CD1c-positive myeloid dendritic cell (primary cell): ENCODE results near the gene KLHL35.

Experiments
- DNase-seq: peaks from one replicate; pipeline ENCODE4 v3.0.0-alpha.2; 2016; ENCODE audit errors: extremely low spot score

Gene KLHL35

DNA sequence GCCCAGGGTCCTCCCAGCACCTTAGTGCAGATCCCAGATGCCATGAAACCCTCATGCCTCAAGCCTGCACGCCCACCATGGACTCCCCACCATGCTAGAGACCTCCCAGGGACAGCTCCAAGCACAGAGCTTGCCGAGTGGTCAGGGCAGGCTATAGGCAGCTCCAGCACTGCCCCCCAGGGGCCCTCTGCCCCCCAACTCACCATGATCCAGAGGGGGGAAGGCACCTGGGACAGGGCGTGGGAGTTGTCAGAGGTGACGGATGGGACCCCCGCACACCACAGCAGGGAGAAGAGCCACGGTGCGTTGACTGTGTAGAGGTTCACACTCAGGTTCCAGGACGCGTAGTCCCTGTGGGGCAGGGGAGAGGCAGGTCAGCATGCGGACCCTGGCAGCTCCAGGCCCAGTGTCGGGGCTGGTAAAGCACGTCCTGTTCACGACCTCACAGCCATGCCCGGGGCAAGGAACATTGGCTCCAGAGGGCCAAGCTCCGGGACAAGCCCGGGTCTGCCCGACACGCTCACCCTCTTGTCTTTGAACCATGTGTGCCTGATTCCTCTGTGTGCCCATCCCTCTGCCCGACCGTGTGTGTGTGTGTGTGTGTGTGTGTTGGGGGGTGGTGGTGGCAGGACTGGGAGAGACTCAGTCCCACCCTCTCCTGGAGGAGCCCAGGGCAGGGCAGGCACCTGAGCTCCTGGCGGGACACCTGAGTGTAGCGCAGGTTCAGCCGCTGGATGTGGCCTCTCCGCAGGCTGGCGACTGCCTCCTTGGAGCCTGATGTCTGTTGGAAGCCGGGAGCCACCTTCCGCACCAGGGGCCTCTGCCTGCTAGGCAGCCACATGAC, 8.2 kb upstream of the KLHL35 start:
- no peak for DNase-seq

DNA sequence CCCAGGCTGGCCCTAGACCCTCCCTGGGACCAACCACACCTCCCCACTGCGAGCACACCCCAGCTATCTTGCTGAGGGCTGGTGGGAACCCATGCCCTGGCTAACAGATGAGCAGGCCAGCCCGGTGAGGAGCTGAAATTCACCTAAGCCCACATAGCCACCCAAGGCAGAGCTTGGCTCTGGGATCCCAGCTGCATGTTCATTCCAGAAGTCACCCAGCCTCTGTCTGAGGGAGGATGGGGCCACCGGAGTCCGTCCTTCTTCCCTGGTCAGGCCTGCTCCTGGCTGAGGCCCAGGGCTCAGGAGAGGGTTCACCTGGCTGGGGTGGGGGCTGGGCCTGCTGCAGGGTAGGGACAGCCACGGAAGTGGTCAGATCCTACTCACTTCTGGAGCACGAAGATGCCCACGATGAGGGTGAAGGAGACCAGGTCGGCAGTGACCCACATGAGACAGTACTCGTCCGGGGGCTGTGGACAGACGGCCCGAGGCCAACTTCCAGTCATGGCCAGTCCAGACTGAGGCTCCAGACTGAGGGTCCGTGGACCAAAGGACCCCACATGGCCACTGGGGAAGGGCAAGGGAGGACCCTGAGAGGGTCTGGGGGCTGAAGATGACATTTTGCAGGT, 6.6 kb upstream of the KLHL35 start:
- DNase-seq: no peak

DNA sequence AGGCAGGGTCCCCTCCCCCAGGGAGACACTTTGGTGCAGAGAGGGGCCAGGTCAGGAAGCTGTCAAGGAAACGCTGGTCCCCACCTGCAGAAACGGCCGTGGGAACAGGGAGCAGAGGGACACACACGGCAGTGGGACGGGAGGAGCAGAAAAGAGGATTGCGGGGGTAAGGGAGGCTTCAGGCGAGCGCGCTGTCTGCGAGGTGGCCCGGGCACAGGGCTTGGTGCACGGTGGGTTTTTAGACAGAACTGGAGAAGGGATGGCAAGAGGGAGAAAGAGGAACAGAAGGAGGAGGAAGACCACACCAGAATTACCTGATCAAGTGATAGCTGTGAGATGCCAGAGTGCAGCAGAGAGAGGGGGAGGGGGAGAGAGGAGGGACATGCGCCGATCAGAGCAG, 6.0 kb upstream of the KLHL35 start:
- DNase-seq: no peak

DNA sequence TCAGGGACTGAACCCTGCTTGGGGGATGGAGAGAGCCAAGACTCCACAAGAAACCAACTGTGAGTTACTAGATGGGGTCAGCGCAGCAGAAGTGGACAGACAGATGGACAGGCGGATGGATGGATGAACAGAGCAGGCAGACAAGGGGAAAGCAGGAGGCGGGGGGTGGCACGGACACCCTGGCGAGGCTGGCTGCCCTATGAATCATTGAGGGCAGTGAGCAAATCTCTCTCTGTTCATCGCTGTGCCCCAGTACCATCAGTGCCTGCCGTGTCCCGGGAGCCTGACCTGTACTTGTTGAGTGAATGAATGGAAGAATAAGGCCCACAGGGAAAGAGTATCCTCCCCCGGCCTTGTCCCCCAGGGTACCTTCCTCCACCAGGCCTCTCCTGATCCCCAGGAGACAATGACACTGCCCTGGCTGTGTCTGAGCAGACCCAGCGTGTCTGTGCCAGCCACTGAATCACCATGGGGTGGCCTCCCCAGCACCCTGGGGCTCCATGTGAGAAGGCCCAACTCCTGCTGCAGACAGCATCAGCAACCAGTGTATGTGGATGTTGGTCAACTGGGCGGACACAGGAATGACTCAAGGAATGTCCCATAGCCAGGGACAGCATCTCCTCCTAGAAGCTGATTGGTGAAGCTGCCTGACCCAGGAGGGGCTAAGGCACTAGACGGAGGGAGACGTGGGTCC, 5.1 kb upstream of the KLHL35 start:
- DNase-seq: no peak

GRCh38 chr11:75436806-75437205, 3.8 kb upstream of the KLHL35 start:
- DNase-seq: no peak

DNA sequence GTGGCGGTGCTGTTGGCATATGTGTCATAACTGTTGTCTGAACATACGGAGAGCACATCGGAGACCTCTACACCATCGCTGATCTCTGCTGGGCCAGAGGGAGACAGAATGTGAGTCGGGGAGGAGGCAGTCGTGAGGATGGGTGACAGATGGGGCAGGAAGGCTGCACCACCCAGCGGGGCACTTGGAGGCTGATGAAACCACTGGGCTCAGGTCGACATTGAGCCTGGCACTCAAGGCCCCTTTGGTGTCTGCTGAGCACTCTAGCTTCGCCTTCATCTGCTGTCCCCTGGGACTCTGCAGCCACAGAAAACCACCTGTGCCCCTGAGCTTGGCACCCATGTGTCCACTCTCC, 2.5 kb upstream of the KLHL35 start:
- no peak for DNase-seq

GRCh38 chr11:75434886-75435570, 2.0 kb upstream of the KLHL35 start:
- no peak for DNase-seq

- no peak for DNase-seq
Observed at GRCh38 chr11:75434051-75434450, 1.0 kb upstream of the KLHL35 start.

GRCh38 chr11:75433443-75433842, 440 bp upstream of the KLHL35 start:
- no peak for DNase-seq

- no peak for DNase-seq
Observed at GRCh38 chr11:75431533-75432525, 1.2 kb downstream of the KLHL35 start.

GRCh38 chr11:75430714-75431532, 2.1 kb downstream of the KLHL35 start:
- DNase-seq: peak; percentile 38

DNA sequence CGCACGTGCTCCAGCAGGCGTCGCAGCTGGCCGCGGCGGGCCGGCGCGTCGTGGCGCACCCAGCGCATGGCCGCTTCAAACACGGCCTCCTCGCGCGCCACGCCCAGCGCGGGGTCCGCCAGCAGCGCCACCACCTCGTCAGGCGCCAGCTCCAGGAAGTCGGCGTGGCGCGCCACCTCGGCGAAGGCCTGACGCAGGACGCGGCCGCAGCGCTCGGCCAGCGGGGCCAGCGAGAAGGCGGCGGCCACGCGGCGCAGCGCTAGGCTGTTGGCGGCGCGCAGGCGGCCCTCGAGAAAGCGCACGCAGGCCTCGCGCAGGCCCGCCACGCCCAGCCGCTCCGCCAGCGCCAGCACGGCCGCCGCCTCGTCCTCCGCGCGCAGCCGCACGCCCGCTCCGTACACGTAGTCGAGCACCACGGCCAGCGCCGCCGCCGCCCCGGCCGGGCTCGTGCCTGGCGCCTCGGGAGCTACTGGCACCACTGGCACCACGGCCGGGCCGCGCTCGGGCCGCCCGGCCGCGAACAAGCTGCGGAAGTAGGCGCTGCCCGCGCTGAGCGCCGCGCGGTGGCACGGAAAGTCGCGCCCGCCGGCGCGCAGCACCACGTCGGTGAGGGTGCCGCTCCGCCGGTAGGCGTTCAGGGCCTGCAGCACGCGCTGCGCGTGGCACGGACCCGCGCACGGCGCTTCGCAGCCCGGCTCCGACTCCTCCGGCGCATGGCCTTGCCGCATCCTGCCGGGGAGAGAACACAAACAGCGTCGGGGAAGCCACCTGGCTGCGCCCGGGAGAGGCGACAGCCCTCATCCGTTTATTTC, 2.9 kb downstream of the KLHL35 start:
- DNase-seq: peak; percentile 89

GRCh38 chr11:75429641-75429901, 3.4 kb downstream of the KLHL35 start:
- no peak for DNase-seq

DNA sequence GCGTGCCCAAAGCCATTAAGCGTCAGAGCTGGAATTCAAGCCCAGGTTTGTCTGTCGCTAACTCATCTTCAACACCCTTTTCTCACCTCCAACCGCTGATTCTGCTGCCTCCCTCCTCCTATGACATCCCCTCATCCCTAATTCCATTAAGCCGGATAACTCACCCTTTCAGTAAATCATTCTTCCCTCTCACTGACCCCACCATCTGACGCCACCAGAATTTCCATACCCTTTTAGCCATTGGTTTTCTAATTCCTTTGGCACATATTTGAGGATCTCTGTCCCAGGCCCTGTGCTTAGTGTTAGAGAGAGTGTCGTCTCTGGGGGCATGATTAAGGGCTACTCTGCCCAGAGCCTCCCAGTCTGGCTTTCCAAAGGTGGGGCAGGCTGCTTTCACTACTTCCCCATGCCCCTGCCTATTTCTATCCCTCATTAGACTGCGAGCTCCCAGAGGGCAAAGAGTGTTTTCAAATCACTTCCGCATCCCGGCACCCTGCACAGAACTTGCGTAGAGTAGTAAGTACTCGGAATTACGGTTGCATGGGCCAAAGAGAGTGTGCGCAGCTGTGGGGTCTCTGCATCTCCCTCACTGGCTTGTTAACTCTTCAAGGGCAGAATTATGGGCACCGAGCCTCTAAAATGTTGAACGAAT, 3.9 kb downstream of the KLHL35 start:
- DNase-seq: no peak

GRCh38 chr11:75428281-75428724, 4.7 kb downstream of the KLHL35 start:
- DNase-seq: peak; percentile 82

DNA sequence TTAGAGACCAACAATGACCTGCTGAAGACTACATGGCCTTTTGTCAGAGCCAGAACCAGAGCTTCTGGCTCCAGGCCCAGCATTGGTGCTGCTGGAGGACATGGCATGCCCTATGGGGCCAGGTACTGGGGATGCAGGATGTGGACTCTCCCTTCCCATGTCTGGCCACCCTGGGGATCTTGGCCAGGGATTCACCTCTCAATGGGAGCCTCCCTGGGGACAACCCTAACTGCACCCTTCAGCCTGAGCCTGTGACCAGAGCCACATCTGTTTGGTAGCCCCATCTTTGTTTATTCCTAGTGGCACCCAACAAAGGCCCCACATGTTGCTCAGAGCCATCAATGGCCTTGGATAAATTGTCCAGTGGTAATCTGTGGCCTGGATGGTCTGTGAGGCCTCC, 5.8 kb downstream of the KLHL35 start:
- DNase-seq: no peak

DNA sequence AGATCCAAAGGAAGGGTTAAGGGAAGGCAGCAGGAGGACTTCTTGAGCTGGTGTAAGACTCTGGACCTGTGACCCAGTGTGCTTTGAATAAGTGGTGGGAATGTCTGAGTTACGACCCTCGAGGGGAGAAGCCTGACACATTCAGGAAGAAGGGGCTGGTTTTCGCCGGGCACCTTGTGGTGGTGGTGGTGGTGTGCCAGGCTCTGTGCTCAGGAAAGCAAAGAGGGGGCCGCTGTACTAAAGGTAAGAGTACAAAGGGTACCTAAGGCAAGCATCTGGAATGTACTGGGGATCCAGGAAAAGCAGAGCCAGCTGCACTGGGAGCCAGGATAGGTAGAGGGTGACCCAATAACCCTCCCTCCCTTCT, 6.3 kb downstream of the KLHL35 start:
- no peak for DNase-seq

DNA sequence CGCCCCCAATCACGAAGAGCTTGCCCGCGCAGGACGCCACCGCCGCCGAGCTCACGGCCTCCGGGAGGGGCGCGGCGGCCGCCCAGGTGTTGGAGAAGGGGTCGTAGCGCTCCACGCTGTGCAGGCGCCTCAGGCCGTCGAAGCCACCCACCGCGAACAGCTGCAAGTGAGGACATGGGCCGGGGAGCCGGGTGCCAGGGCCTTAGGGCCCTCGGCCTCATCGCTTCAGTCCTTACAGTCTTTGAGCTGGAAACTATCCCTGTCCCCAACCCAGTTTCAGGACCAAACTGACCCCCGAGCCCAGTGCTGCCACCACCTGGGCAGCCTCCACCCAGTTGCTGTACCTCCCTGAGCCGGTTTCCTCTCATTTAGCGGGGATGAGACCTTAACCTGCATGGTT, 7.6 kb downstream of the KLHL35 start:
- DNase-seq: no peak

GRCh38 chr11:75424396-75424795, 8.6 kb downstream of the KLHL35 start:
- no peak for DNase-seq
